Hematopoietic multipotent progenitor cell (in vitro differentiated cells): Measurements from ENCODE around the gene TMPRSS11E. TPM values are rescaled to one million over a fixed set of nuclear protein-coding genes. Genes with fewer than 3 reads are reported as not detected.
"Not testable (repeated sequence)": the region's sequence is repeated elsewhere in the genome, so short reads cannot be mapped to it uniquely, and the experiment has no call there.

Experiments used
- DNase-seq, 3 donors: peaks; one replicate each; pipeline ENCODE4 v3.0.0-alpha.2; 2011 to 2015; ENCODE audit warnings: low read depth in 2 of 3, low spot score in 2 of 3
- total RNA-seq: library from RNA; depleted of rRNA; stranded (reverse); fragments of >200 nt; gene quantifications from one replicate; pipeline ENCODE4 v1.2.3, GENCODE V29; 2012

TMPRSS11E gene
- total RNA-seq, 1 donor = not detected

DNA sequence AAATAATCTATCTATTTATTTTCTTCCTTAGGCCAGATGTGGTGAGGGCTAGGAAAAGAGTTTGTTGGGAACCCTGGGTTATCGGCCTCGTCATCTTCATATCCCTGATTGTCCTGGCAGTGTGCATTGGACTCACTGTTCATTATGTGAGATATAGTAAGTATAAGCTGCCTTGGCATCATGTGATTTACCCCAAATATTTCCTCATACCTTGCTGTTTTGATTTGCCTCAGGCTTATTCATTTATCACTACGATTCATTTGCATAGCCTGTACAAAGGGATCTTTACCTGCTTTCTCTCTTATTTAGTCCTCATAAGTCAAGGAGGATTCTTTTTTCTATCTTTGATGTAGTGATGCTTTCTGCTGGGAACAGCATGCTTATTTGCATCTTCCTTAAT is 14.5 kb downstream of the TMPRSS11E start:
- no peak for DNase-seq

GRCh38 chr4:68462691-68463090 is 15.4 kb downstream of the TMPRSS11E start:
- no peak for DNase-seq

DNA sequence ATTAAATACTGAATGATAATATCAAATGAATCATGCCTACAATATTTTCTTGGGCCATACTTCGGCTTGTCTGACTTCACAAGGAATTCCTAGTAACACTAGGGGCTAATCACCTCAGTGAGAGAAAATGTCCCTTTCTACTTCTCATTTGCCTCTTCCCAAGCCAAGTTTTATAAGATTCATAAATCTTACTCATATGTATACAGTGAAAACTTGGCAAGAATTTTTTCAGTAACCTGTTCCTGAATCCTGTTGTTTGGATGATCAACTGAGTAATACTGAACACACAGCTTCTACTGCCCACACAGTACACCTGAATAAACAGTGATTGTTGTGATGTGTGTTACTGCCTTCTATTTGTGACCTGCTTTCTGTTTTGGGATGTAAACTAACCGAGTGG is 16.5 kb downstream of the TMPRSS11E start:
- no peak for DNase-seq

DNA sequence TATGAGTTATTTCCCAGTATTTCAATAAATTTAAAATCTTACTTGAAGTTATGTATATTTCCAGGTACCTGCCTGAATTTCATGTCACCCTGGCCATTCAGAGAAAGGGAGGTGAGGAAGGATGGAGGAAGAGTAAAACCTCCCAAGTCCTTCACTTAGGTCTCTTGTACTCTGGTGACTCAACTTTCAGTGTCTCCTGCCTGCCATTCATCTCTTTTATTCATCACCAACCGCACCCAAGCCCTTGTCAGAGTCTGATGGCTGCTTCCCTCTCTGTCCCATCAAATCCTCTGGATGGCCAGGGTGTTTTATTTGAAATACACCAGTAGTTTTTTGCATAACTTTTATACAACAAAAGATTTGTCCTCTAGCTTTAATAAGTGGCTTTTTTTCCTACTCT is 17.8 kb downstream of the TMPRSS11E start:
- DNase-seq = no peak

DNA sequence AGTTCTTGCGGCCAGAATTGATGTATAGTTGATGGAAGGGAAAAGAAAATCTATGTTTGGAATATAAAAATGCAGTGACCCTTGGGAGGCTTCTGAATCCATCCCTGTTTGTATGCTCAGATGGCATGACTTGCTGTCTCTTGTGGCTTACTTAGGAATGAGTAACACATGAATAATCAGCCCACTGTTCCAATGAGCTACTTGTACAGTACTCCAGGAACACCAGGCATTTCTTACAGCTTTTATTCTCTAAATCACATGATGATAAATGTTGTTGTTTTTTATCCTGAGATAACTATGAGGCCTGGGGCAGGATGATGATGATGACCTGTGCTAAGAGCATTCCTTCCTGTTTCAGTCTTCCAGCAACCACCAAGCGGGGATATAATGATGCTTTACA is 18.9 kb downstream of the TMPRSS11E start:
- DNase-seq = no peak

DNA sequence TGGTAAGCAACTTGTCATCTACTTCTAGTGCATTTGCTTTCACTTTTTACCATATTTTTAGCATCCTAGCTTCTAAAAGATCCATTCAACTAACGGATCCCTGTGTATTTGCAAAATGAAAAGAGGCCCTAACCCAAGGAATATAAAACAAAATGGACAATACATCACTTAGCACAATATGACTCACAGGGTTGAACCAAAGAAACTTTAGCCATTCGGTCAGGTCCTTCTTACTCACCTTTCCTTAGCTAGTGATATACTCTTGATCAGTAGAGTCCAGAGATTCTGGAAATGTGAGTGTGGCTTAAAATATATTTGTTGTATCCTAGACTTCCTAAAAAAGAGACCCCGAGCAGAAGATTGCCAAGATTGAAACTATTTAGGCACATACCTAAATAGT is 19.5 kb downstream of the TMPRSS11E start:
- DNase-seq = no peak

DNA sequence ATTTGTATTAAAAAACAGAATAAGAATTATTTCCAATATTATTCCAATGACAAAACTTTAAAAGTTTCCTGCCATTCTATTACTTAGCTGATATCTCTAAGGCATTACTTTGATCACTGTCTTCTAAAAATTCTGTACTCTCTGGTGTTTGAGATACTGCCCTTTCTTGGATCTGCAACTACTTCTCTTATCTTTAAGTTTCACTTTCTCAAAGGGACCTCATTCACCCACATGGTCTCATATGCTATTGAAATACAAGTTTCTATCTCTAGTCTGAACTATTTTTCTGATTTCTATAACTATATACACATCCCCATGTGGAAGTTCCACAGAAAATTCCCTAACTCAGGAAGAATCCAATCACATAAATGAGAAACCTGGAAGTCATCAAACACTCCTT is 22.2 kb downstream of the TMPRSS11E start:
- no peak for DNase-seq

DNA sequence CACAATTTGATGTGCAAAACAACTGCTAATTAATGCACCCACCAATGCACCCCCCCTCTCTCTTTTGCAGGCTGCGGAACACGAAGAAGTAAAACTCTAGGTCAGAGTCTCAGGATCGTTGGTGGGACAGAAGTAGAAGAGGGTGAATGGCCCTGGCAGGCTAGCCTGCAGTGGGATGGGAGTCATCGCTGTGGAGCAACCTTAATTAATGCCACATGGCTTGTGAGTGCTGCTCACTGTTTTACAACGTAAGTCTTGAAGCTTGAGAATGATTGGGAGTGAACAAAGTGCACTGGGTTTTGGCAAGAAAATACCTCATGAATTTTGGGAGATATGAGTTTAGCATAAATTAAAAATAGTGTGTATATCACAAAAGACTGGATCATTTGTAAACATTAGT is 28.9 kb downstream of the TMPRSS11E start:
- DNase-seq = no peak

- DNase-seq = no peak
These were observed 42.1 kb downstream of the TMPRSS11E start for GRCh38 chr4:68489338-68489737.

- no peak for DNase-seq
These were observed 43.7 kb downstream of the TMPRSS11E start for GRCh38 chr4:68490826-68491457.

DNA sequence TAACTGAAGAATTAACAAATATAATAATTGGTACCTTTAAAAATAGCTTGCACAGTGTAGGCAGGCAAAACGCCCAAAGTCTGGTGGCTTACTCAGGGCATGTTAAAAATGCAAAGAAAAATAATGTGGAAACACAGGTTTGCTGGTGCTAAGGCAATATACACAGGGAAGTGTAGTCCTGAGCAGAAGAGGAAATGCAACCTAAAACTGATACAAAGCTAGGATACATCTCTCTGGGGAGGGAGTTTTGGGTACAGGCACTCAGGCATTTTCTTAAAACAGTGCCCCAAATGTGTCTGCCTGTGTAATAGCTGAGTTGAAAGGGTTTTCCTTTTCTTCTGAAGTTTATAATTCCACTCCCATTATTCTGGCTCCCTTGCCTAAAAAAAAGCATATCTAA is 47.4 kb downstream of the TMPRSS11E start:
- DNase-seq = no peak

DNA sequence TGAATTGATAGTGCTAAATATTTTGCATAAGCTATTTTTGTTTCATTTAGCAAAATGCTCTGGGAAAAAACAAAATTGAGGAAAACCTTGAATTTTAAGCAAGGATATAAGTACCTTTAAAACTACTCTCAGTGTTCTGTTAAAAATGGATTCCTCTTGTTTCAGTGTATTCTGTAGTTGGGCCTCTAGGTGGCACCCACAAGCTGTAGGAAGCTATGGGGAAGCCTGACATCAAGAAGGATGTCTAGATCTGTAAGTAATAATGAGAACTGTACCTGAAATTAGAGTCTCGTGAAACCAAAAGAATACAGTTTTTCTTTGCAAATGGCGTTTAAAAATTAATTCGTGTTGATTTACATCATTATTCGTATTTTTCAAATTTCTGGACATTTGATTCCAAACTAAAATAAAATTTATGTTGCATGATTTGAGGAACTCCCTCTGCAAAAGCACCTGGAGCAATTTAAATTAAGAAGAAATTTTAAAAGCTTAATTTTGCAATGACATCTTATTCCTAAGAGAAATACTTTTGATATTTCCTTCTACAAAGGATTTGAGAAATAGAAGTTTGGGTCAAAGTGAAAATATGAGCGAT is 51.2 kb downstream of the TMPRSS11E start:
- peak; percentile 23 to 76 (median 58) for DNase-seq

- no peak for DNase-seq
These were observed 51.8 kb downstream of the TMPRSS11E start for GRCh38 chr4:68499021-68499420.

DNA sequence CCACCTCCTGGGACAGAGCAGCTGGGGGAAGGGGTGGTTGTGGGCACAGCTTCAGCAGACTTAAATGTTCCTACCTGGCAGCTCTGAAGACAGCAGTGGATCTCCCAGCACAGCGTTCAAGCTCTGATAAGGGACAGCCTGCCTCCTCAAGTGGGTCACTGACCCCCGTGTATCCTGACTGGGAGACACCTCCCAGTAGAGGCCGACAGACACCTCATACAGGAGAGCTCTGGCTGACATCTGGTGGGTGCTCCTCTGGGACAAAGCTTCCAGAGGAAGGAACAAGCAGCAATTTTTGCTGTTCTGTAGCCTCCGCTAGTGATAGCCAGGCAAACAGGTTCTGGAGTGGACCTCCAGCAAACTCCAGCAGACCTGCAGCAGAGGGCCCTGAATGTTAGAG is 56.2 kb downstream of the TMPRSS11E start:
- not testable (repeated sequence) for DNase-seq

DNA sequence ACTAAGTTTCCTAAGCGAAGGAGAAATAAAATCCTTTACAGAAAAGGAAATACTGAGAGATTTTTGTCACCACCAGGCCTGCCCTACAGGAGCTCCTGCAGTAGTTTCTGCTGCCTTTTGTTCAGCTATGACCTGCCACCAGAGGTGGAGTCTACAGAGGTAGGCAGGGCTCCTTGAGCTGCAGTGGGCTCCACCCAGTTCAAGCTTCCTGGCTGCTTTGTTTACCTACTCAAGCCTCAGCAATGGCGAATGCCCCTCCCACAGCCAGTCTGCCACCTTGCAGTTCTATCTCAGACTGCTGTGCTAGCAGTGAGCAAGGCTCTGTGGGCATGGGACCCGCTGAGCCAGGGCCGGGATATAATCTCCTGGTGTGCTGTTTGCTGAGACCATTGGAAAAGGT is 57.6 kb downstream of the TMPRSS11E start:
- DNase-seq = not testable (repeated sequence)

- not testable (repeated sequence) for DNase-seq
These were observed 58.2 kb downstream of the TMPRSS11E start for GRCh38 chr4:68505452-68505851.

- DNase-seq = no peak
These were observed 71.6 kb downstream of the TMPRSS11E start for GRCh38 chr4:68518889-68519288.

DNA sequence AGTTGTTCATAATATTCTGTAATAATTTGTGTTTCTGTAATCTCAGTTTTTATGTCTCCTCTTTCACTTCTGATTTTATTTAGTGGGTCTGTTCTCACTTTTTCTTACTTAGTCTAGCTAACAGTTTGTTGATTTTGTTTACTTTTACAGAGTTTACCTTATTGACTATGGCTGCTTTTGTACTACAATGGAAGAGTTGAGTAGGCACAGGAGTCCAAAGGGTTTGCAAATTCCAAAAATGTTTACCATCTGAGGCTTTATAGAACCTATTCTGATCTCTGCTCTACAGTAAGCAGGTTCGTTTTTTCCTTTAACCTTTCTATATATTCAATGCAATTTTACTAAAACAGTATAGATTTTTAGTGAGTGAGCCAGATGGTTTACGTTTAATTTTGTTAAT is 73.7 kb downstream of the TMPRSS11E start:
- DNase-seq = no peak

- not testable (repeated sequence) for DNase-seq
These were observed 75.0 kb downstream of the TMPRSS11E start for GRCh38 chr4:68522232-68522631.

DNA sequence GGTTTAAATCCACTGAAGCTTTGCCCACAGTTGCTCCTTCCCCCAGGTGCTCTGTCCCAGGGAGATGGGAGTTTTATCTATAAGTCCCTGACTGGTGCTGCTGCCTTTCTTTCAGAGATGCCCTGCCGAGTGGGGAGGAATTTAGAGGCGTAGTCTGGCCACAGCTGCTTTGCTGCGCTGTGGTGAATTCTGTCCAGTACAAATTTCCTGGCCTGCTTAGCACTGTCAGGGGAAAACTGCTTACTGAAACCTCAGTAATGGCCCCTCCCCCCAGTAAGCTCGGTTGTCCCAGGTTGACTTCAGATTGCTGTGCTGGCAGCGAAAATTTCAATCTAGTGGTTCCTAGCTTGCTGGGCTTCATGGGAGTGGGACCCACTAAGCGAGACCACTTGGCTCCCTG is 88.7 kb downstream of the TMPRSS11E start:
- DNase-seq = no peak

- DNase-seq = no peak
These were observed 89.1 kb downstream of the TMPRSS11E start for GRCh38 chr4:68536375-68536774.

DNA sequence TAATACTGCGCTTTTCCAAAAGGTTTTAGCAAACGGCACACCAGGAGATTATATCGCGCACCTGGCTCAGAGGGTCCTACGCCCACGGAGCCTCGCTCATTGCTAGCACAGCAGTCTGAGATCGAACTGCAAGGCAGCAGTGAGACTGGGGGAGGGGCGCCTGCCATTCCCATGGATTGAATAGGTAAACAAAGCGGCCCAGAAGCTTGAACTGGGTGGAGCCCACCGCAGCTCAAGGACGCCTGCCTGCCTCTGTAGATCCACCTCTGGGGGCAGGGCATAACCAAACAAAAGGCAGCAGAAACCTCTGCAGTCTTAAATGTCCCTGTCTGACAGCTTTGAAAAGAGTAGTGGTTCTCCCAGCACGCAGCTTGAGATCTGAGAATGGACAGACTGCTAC is 95.5 kb downstream of the TMPRSS11E start:
- not testable (repeated sequence) for DNase-seq
